AG10803 (cell line): ENCODE measurements around the gene BLID.

Experiments
- DNase-seq: peaks from one replicate; pipeline ENCODE4 v3.0.0; 2010; ENCODE audit warnings: low read depth
- H3K4me3 ChIP-seq: 2 replicates; pipeline ENCODE4 v1.5.1; 2011; ENCODE audit warnings: mild to moderate bottlenecking, low read length, control low read depth
- CTCF ChIP-seq: conservative IDR thresholded peaks from 2 replicates; pipeline ENCODE4 v1.5.1; 2011; ENCODE audit warnings: mild to moderate bottlenecking, low read length, control low read depth, inconsistent platforms

BLID gene

DNA sequence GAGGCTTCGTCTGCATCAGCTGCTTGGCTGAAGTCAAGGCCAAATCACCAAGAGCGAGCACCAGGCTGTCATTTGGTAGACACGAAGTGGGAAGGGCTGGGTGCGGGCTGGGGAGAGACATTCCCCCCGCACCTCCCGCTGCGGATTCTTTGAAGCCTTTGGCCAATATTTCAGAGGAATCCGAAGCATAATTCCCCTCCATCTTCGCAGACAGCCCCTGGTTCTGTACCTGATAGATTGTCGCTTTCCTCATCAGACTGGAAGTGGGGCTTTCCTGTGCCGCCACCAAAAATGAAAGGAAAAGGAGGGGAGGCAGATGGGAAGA lies 15.3 kb downstream of the BLID start:
- TF ChIP-seq CTCF, result no peak
- peak; percentile 86 for DNase-seq
- peak overlapping the region; percentile 82 for H3K4me3 ChIP-seq

- peak; percentile 84 for DNase-seq
- TF ChIP-seq CTCF, result no peak
- H3K4me3 ChIP-seq, result peak overlapping the region; percentile 82
Measured at GRCh38 chr11:122100037-122100755, 15.8 kb downstream of the BLID start.

GRCh38 chr11:122099374-122100036 lies 16.5 kb downstream of the BLID start:
- DNase-seq, result peak; percentile 71
- no peak for TF ChIP-seq CTCF
- peak overlapping the region; percentile 82 for H3K4me3 ChIP-seq

DNA sequence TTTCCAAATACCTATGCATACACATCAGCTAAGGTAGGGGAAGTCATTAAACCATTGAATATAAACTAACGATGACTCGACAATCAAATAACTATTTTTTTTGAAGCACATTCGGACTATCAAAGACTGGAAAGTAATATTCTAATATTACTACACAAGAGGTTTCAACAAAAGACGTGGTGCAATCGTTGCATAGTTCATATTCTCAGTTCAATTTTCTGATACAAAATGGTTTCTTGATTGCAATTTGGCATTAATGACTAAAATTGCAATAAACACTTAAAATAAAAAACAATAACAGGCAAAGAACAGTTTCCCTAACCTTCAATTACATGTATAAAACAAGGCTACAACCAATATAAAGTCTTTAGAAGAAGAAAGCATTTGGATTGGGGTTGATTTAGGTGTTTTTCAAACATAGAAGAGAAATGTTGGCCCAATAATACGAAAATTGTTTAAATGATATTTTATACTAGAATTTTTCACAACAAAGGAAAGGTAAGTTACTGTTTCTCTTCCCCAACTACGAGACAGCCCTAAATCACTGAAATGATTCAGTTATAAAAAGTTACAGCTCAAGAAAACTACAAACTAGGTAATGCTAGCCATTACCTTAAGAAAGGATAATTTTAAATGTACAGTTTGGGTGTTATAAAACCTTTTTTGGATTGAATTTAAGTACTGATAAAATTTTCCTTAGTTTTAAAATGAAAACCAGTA lies 17.6 kb downstream of the BLID start:
- DNase-seq, result no peak
- peak overlapping the region; percentile 82 for H3K4me3 ChIP-seq
- TF ChIP-seq CTCF, result no peak

DNA sequence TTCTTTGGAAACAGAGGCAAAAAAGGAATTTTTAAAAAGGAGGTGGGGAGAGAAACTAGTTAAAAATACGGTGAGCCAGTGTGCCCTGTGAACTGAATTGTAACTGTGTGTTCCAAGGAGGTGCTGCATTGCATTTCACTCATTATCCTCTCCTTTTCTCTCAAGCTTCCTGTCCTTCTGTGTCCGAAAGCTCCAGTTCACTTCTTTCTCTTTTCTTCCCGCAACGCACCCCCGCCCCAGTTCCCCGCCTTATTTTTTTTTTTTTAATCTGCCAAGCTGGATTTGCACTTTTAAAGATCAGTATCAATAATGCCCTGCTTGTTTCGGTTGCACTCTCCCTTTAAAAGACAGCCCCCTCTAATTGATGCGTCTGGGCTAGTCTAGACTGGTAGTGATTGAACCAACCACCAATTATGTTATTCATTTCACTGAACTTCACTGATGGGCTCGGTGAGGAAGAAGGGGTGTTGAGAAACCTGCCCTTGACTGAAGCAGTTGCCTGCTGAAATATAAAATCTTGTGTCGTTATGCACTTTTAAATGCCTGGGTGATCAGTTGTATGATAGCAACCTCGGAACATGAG lies 18.5 kb downstream of the BLID start:
- no peak for TF ChIP-seq CTCF
- peak overlapping the region; percentile 82 for H3K4me3 ChIP-seq
- DNase-seq, result peak; percentile 74

- H3K4me3 ChIP-seq, result peak overlapping the region; percentile 82
- TF ChIP-seq CTCF, result no peak
- no peak for DNase-seq
Measured at GRCh38 chr11:122096272-122097112, 19.5 kb downstream of the BLID start.
